ENCODE results near the gene GLS.

DNA sequence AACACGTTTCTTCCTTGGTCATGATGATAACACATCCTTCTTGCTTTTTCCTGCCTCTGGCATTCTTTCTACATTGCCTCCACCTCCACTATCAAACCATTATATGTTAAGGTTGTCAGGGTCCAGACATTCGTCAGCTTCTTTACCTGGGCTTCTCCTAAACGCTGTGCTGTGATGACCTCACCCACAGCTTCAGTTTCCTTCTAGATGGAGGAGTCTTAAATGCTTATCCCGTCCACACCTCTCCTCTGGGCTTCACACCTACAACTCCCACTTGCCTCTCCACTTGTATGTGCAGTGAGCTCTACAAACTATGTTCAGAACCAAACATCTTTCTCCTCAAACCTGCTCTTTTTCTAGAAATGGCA, 134.0 kb downstream of the GLS start:
- TF ChIP-seq, protein P1, sequence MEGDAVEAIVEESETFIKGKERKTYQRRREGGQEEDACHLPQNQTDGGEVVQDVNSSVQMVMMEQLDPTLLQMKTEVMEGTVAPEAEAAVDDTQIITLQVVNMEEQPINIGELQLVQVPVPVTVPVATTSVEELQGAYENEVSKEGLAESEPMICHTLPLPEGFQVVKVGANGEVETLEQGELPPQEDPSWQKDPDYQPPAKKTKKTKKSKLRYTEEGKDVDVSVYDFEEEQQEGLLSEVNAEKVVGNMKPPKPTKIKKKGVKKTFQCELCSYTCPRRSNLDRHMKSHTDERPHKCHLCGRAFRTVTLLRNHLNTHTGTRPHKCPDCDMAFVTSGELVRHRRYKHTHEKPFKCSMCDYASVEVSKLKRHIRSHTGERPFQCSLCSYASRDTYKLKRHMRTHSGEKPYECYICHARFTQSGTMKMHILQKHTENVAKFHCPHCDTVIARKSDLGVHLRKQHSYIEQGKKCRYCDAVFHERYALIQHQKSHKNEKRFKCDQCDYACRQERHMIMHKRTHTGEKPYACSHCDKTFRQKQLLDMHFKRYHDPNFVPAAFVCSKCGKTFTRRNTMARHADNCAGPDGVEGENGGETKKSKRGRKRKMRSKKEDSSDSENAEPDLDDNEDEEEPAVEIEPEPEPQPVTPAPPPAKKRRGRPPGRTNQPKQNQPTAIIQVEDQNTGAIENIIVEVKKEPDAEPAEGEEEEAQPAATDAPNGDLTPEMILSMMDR (IDR thresholded peaks at IDR 0.05), result no peak
- TF ChIP-seq POLR2A (IDR thresholded peaks at IDR 0.05), result no peak

Measured in body of pancreas (tissue), 4 donors.